Raji (cell line): Measurements from ENCODE around the gene TTBK2.

Source experiments
- POLR2A ChIP-seq: IDR thresholded peaks from 2 replicates; pipeline ENCODE4 v1.6.1; 2011; ENCODE audit warnings: low read depth, low read length, control low read depth; ENCODE audit not compliant: insufficient read depth

The TTBK2 gene

GRCh38 chr15:42704492-42704926 lies 216.1 kb downstream of the TTBK2 start:
- no peak for TF ChIP-seq POLR2A

- TF ChIP-seq POLR2A, result no peak
Measured at GRCh38 chr15:42696626-42697025, 224.0 kb downstream of the TTBK2 start.

GRCh38 chr15:42695527-42696071 lies 225.0 kb downstream of the TTBK2 start:
- no peak for TF ChIP-seq POLR2A

- no peak for TF ChIP-seq POLR2A
Measured at GRCh38 chr15:42694398-42694797, 226.2 kb downstream of the TTBK2 start.

GRCh38 chr15:42693942-42694341 lies 226.6 kb downstream of the TTBK2 start:
- TF ChIP-seq POLR2A, result no peak

- no peak for TF ChIP-seq POLR2A
Measured at GRCh38 chr15:42693496-42693895, 227.1 kb downstream of the TTBK2 start.

GRCh38 chr15:42692997-42693396 lies 227.6 kb downstream of the TTBK2 start:
- no peak for TF ChIP-seq POLR2A

- no peak for TF ChIP-seq POLR2A
Measured at GRCh38 chr15:42692536-42692935, 228.0 kb downstream of the TTBK2 start.

- no peak for TF ChIP-seq POLR2A
Measured at GRCh38 chr15:42691770-42692169, 228.8 kb downstream of the TTBK2 start.

GRCh38 chr15:42691308-42691707 lies 229.3 kb downstream of the TTBK2 start:
- no peak for TF ChIP-seq POLR2A
